ENCODE data around the gene ZSCAN5A. TPM values are rescaled to one million over a fixed set of nuclear protein-coding genes. Genes with fewer than 3 reads are reported as not detected.

ZSCAN5A gene
- total and polyA plus RNA-seq, 2 of the 13 experiments (the other 11 are each of a cell fraction or from before 2014, with no cell fraction given): 9.5 to 17.8 TPM

- in situ Hi-C loops (cut with HindIII; ENCODE audit: extremely low pct_ligation_motif_present, low pct_unique_long_range_greater_than_20kb): no loop called here
- 30% methylated on average over 11 of the region's 12 CpGs for WGBS (ENCODE audit: low lambda C conversion rate)
- no peak for ATAC-seq
- TF ChIP-seq CENPBD1 (CRISPR knock-in tag; IDR thresholded peaks at IDR 0.05; ENCODE audit: borderline replicate concordance, low read depth) (no peak), ZNF281 (CRISPR knock-in tag; IDR thresholded peaks at IDR 0.05; ENCODE audit: borderline replicate concordance) (no peak), FOXA3 (CRISPR knock-in tag; IDR thresholded peaks at IDR 0.05) (no peak), PLSCR1 (CRISPR knock-in tag; IDR thresholded peaks at IDR 0.05; ENCODE audit: borderline replicate concordance) (no peak), ZNF784 (CRISPR knock-in tag; IDR thresholded peaks at IDR 0.05; ENCODE audit: borderline replicate concordance) (no peak), SALL1 (CRISPR knock-in tag; IDR thresholded peaks at IDR 0.05) (no peak), ARNT (IDR thresholded peaks at IDR 0.05) (no peak), ZNF275 (CRISPR knock-in tag; IDR thresholded peaks at IDR 0.05; ENCODE audit: borderline replicate concordance) (no peak), ZNF850 (CRISPR knock-in tag; conservative IDR thresholded peaks at IDR 0.05) (no peak), FUBP1 (CRISPR knock-in tag; IDR thresholded peaks at IDR 0.05; ENCODE audit: borderline replicate concordance) (no peak), POLR2AphosphoS5 (IDR thresholded peaks at IDR 0.05; ENCODE audit: low read depth, low read length) (no peak), SCMH1 (CRISPR knock-in tag; IDR thresholded peaks at IDR 0.05; ENCODE audit: borderline replicate concordance) (no peak)
These were observed 105.5 kb downstream of the ZSCAN5A start for GRCh38 chr19:56209091-56209490.

More at GRCh38 chr19:56209091-56209490, 105.5 kb downstream of the ZSCAN5A start:
- intact Hi-C loops (cut with micrococcal nuclease; ENCODE audit: unreplicated experiment): no loop called here
- Histone ChIP-seq H3K9ac (ENCODE audit: insufficient read depth, low read depth, low read length) (no peak overlapping the region), H3K9me3 (ENCODE audit: low read length) (no peaks in the 10 kb centered on the region), H3K4me3 (replicated peaks in 1 of 3; ENCODE audit: insufficient read depth in 1 of 3, low read depth in 2 of 3, low read length in 3 of 3) (no peak overlapping the region), H3K36me3 (replicated peaks in 1 of 2; ENCODE audit: control insufficient read depth in 1 of 2, insufficient read depth in 2 of 2, low read length in 2 of 2) (no peaks in the 10 kb centered on the region), H3K79me2 (ENCODE audit: insufficient read depth, low read length) (no peaks in the 10 kb centered on the region), H4K20me1 (ENCODE audit: insufficient read depth, low read length) (no peaks in the 10 kb centered on the region), H3K4me1 (ENCODE audit: insufficient read depth, low read length) (no peaks in the 10 kb centered on the region), H2AFZ (ENCODE audit: low read length) (no peak overlapping the region), H3K27me3 (ENCODE audit: control insufficient read depth in 1 of 2, insufficient read depth in 2 of 2, low read length in 2 of 2) (peaks cover 0 to 20% of the 10 kb centered on the region in 2 experiments; a peak in 2 of 5 replicates), H3K4me2 (ENCODE audit: low read depth, low read length) (no peak overlapping the region), H3K27ac (ENCODE audit: extremely low read length, insufficient read depth, low read length) (no peak overlapping the region)
- CTCF ChIA-PET (ENCODE audit: low intra/inter-chr PET ratio, low total read pairs): no interaction called here
- BruUV-seq (replicated peaks): no TSS peak
- POLR2A ChIA-PET: no interaction called here
- DNase-seq (ENCODE audit: low spot score) (no peak), FAIRE-seq (no peak)

Measured in HepG2 (cell line).